ENCODE results near the gene GRK5.

GRCh38 chr10:119405520-119405807, 198.1 kb downstream of the GRK5 start:
- TF ChIP-seq CTCF (IDR thresholded peaks at IDR 0.05) (no peak), POLR2A (IDR thresholded peaks at IDR 0.05) (no peak), POLR2AphosphoS5 (IDR thresholded peaks at IDR 0.05) (no peak)
